Cardiac muscle cell (in vitro differentiated cells and primary cell): Measurements from ENCODE around the gene FMN2. TPM values are rescaled to one million over a fixed set of nuclear protein-coding genes. Genes with fewer than 3 reads are reported as not detected.
A peak's percentile ranks its signal among the peaks of the same experiment; 100 is the strongest.

Experiments used
- DNase-seq, 2 donors: peaks; one replicate each; pipeline versions ENCODE4 v3.0.0 to v3.0.0-alpha.2; 2010 to 2017; ENCODE audit warnings: low read depth in 1 of 2, low spot score in 1 of 2
- H3K27ac ChIP-seq: fragments of 200-600 bp; sonication (generic); 2 replicates; pipeline ENCODE4 v1.5.1; 2016
- H3K27me3 ChIP-seq: fragments of 200-600 bp; sonication (generic); 2 replicates; pipeline ENCODE4 v1.6.0; 2016; ENCODE audit warnings: control low read depth
- H3K36me3 ChIP-seq: fragments of 200-600 bp; sonication (generic); 2 replicates; pipeline ENCODE4 v1.5.1; 2016; ENCODE audit warnings: control low read depth
- H3K4me1 ChIP-seq: fragments of 200-600 bp; sonication (generic); 2 replicates; pipeline ENCODE4 v1.8.1; 2017; ENCODE audit warnings: low read depth, mild to moderate bottlenecking, mixed run types
- H3K4me3 ChIP-seq: fragments of 200-600 bp; sonication (generic); 2 replicates; pipeline ENCODE4 v1.5.1; 2016; ENCODE audit warnings: mild to moderate bottlenecking
- H3K9me3 ChIP-seq: fragments of 200-600 bp; sonication (generic); 2 replicates; pipeline ENCODE4 v1.5.1; 2017; ENCODE audit warnings: low read depth, mild to moderate bottlenecking, control low read depth
- CTCF ChIP-seq: IDR thresholded peaks from 2 replicates; pipeline ENCODE4 v1.5.1; 2012; ENCODE audit warnings: low read depth, mild to moderate bottlenecking, low read length
- polyA plus RNA-seq: library from polyadenylated mRNA; unstranded; fragments of >200 nt; fragmentation: Nextera tagmentation; extraction: Ambion mirVana; gene quantifications from 2 replicates; pipeline ENCODE4 v1.2.1, GENCODE V29; 2016
- total RNA-seq: library from RNA; depleted of rRNA; stranded (reverse); fragments of >200 nt; gene quantifications from 2 replicates; pipeline ENCODE4 v1.2.3, GENCODE V29; 2016

FMN2 gene
- total and polyA plus RNA-seq, 2 experiments from 2014 or later, result 0.42 to 2.7 TPM

DNA sequence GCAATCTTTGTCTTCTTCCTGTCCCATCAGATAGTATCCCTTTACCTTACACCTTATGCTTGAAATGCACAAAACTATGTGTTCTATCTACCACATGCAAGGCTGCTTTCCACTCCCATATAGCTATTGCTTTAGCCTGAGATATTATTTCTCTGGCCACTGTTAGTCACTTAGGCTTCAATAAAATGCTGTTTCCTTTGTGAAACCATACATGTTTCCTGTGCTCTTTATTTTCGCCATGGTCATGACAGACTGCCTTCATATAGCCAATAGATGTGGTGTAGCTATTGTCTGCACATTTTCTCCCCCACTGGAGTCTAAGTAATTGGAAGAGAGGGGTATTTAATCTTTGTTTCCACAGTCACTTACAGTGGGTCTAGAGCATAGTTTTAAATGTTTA is 411.9 kb downstream of the FMN2 start:
- TF ChIP-seq CTCF, result no peak
- no peak for DNase-seq
- H3K4me3 ChIP-seq, result no peak overlapping the region
- H3K4me1 ChIP-seq, result no peaks in the 10 kb centered on the region
- no peak overlapping the region for H3K27ac ChIP-seq
- H3K9me3 ChIP-seq, result no peaks in the 10 kb centered on the region
- H3K27me3 ChIP-seq, result no peaks in the 10 kb centered on the region
- H3K36me3 ChIP-seq, result no peaks in the 10 kb centered on the region

- no peak for DNase-seq
- Histone ChIP-seq H3K4me1 (no peaks in the 10 kb centered on the region), H3K36me3 (no peaks in the 10 kb centered on the region), H3K27me3 (no peaks in the 10 kb centered on the region), H3K4me3 (no peak overlapping the region), H3K9me3 (no peaks in the 10 kb centered on the region), H3K27ac (no peak overlapping the region)
- no peak for TF ChIP-seq CTCF
Measured at GRCh38 chr1:240506176-240506575, 414.5 kb downstream of the FMN2 start.

GRCh38 chr1:240508201-240508600 is 416.5 kb downstream of the FMN2 start:
- H3K4me1 ChIP-seq, result no peaks in the 10 kb centered on the region
- H3K27me3 ChIP-seq, result no peaks in the 10 kb centered on the region
- no peak for TF ChIP-seq CTCF
- H3K4me3 ChIP-seq, result no peak overlapping the region
- no peaks in the 10 kb centered on the region for H3K36me3 ChIP-seq
- no peak for DNase-seq
- H3K9me3 ChIP-seq, result no peaks in the 10 kb centered on the region
- no peak overlapping the region for H3K27ac ChIP-seq

DNA sequence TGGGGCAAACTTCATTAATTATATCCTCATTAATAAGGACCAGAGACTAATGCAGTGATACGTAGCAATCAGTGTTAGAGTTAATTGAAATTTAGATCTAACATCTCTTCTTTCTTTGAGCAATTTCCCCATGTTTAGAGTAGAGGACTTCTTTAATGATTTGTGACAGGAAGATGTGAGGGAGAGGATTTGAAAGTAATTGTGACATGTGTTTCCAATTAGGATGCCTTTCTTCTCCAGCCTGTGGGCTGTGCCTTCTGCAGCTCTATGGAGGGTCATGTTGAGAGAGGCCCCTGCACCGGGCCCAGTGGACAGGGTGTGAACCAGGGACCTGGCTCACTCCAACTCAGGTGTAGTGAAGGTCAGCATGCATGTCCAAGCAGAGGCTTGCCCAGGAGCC is 417.3 kb downstream of the FMN2 start:
- no peaks in the 10 kb centered on the region for H3K9me3 ChIP-seq
- no peak for TF ChIP-seq CTCF
- no peaks in the 10 kb centered on the region for H3K36me3 ChIP-seq
- H3K4me1 ChIP-seq, result no peaks in the 10 kb centered on the region
- no peak overlapping the region for H3K27ac ChIP-seq
- DNase-seq, result no peak
- H3K4me3 ChIP-seq, result no peak overlapping the region
- no peaks in the 10 kb centered on the region for H3K27me3 ChIP-seq

DNA sequence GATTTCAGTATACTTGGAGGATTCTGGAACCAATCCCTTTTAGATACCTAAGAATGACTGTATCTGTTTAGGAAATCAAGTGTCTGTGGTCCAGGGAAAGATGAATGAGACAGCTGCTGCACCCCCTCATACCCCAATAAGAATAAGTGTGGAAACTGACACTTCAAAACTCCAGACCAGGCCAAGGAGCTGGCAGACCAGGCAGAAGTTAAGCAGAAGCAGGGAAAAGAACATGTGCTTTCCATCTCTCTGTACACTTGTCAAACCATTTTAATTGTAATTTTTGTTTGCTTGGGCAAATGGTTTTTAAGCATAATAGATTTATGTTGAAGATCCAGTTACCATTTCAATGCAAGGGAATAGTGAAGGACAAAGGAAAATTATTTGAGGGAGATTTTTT is 420.1 kb downstream of the FMN2 start:
- Histone ChIP-seq H3K27me3 (no peaks in the 10 kb centered on the region), H3K9me3 (no peaks in the 10 kb centered on the region), H3K27ac (no peak overlapping the region), H3K4me3 (no peak overlapping the region), H3K36me3 (no peaks in the 10 kb centered on the region), H3K4me1 (no peaks in the 10 kb centered on the region)
- TF ChIP-seq CTCF, result no peak
- no peak for DNase-seq

- Histone ChIP-seq H3K27me3 (no peaks in the 10 kb centered on the region), H3K9me3 (no peaks in the 10 kb centered on the region), H3K36me3 (no peaks in the 10 kb centered on the region), H3K27ac (no peak overlapping the region), H3K4me1 (no peaks in the 10 kb centered on the region), H3K4me3 (no peak overlapping the region)
- DNase-seq, result peak in 1 of 2 donors; percentile 22
- TF ChIP-seq CTCF, result no peak
Measured at GRCh38 chr1:240515505-240515904, 423.8 kb downstream of the FMN2 start.
